CD4-positive, alpha-beta T cell treated with Interleukin-17A for 1 hour (primary cell): ENCODE measurements around the gene NRXN3.
A peak's percentile ranks its signal among the peaks of the same experiment; 100 is the strongest.
"Not testable (repeated sequence)": the region's sequence is repeated elsewhere in the genome, so short reads cannot be mapped to it uniquely, and the experiment has no call there.

ENCODE experiments used
- DNase-seq: peaks from one replicate; pipeline ENCODE4 v3.0.0-alpha.2; 2020

NRXN3 gene

DNA sequence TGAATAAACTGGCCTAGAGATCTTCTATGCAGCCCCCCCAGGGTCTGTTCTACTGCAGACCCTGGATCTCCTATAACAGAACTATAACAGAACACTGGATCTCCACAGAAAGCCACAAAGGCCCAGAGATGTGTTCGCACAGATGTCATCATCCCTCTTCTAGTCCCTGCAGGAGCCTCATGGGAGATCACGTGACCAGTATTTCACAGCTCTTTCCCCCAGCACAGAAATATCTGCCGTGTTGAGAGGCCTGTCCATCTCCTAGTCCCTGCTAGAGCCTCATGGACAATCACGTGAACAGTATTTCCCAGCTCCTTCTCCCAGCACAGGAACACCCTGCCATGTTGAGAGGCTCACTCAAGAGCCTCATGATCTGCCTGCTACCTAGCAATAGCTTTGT lies 331.7 kb downstream of the NRXN3 start:
- no peak for DNase-seq

- no peak for DNase-seq
Measured at GRCh38 chr14:78508023-78508422, 337.9 kb downstream of the NRXN3 start.

GRCh38 chr14:78509516-78509915 lies 339.3 kb downstream of the NRXN3 start:
- no peak for DNase-seq

DNA sequence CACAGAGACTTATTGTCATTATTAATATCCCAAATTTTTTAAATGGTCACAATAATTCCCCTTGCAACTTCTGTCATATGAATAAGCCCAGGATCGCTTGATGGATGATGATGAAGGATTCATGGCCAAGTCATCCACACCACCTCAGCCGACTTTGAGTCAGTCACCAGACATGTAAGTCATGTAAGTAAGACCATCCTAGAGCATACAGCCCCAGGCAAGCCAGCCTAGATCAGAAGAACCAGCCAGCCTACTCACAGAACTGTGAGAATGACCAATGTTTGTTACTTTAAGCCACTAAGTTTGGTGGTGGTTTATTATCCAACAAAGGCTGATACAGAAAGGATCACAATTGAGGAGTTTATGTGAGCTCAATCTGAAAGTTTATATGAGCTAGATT lies 341.8 kb downstream of the NRXN3 start:
- DNase-seq: no peak

DNA sequence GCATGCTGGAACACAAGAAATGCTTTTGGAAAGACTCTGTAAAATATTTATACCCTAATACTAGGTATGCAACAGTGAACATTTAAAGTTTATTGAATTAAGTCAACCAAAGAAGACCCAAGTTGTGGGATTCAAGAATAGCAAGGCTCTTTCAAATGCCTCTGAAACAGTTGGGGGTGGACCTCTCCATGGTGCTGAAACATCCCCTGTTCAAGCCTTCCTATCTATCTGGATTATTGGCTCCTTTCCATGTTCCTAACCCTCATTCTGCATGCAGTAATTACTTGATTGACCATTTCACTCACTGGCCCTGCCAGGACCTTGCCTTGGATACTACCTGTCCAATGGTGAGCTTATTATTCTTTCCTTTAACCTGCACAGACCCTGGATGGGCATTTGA lies 349.7 kb downstream of the NRXN3 start:
- DNase-seq: no peak

- no peak for DNase-seq
Measured at GRCh38 chr14:78524196-78524595, 354.0 kb downstream of the NRXN3 start.

DNA sequence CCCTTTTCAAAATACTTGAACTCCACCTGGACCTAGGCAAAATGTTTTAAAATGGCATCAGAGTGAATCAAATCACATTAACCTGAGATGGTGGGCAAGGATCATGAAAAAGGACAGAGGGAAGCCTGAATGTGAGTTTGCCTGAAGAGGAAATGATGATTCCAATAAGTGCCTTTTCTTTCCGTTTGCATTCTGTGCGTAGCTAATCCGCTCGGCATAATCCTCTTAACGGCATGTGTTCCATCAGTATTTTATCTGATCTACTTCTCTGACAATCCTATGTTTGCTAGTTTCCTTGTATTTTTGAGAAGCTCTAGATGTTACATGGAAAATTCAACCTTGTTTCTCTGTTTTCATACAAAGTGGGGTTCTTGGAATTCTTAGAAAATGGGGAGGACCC lies 354.6 kb downstream of the NRXN3 start:
- no peak for DNase-seq

GRCh38 chr14:78530078-78530477 lies 359.9 kb downstream of the NRXN3 start:
- DNase-seq: no peak

GRCh38 chr14:78534141-78534540 lies 364.0 kb downstream of the NRXN3 start:
- DNase-seq: no peak

- DNase-seq: no peak
Measured at GRCh38 chr14:78535041-78535440, 364.9 kb downstream of the NRXN3 start.

GRCh38 chr14:78541788-78542187 lies 371.6 kb downstream of the NRXN3 start:
- DNase-seq: not testable (repeated sequence)

- DNase-seq: no peak
Measured at GRCh38 chr14:78543433-78543832, 373.3 kb downstream of the NRXN3 start.

DNA sequence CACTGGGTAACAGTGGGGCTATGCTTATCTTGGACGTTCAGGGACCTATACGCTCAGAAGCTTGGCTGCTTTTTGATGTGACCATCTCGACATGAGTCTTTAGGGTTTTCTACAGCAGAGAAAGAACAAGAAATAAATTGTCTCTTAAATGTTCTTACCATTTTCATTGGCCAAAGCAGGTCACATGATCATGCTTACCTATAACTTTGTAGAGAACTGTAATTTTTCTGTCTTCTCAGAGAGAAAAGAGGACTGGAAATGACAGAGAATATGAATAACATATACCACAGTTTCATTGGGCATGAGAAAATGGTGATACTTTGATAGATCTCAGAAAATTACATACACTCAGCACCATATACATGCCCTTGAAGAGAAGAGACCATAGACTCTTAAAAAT lies 390.9 kb downstream of the NRXN3 start:
- no peak for DNase-seq

DNA sequence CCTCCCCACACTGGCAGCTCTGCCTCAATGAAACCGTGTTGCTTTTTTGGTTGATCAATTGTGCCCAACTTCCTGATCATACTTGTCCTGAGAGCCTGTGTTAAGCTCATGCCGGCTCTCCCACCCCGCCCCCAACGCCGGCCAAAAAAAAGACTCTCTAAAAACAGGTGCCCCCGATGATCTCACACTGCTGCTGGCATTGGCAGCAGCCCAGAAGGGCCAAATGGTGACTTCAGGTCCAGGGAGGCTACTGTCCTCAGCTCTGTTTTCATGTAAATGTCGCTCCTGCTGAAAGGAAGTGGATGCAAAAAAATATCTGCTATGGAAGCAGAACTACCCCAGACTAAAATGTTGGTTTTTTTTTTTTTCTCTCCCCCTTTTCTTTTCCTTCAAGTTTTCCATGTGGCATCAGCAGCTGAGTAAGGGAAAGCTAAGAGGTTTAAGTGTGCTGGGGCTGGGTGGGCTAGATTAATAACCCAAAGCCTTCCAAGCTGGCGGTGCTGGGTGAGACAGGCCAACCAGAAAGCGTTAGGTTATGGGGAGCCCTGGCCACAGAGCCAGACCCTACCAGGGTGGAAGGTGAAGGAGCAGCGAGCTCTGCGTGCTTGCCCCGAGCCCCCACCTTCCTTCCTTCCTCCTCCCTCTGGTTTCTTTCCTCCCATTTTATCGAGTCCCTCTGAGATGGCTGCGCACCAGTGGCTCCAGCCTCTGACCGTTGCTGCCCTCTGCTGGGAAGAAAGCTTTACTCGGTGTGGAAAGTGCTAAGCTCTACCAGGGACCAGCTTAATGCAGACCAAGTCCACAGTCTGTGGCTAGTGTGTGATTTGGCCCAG lies 396.1 kb downstream of the NRXN3 start:
- peak; percentile 39 for DNase-seq

DNA sequence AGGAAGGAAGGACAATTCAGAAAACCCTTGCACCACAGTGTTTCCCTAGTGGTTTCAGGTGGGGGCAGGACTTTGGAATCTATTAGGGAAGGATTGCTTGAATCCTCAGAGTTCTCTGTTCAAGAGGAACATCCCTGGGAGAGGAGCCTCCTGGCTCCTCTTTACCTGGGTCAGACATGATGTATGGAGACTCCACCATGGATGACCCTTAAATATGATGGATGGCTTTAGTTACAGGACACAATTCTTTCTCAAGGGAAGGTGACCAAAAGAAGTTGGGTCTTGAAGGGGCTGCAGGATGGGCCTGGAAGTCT lies 396.6 kb downstream of the NRXN3 start:
- DNase-seq: no peak

DNA sequence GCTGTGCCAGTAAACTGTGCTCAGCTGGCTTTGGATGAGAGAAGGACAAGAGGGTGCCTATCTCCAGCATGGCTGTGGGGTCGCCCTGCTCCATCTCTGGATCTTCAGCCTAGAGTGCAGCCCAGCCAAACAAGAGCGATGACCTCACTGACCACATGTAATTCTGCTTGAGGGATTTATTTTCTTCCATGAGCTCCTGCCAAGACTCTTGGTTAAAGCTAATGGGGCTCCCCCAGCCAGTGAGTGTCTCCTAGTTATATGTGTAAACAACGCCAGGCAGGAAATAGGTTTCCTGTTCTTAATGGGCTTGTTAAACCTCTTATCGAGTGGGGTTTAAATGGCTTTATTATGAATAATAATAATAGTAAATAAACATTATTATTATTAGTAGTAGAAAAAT lies 397.2 kb downstream of the NRXN3 start:
- DNase-seq: no peak

DNA sequence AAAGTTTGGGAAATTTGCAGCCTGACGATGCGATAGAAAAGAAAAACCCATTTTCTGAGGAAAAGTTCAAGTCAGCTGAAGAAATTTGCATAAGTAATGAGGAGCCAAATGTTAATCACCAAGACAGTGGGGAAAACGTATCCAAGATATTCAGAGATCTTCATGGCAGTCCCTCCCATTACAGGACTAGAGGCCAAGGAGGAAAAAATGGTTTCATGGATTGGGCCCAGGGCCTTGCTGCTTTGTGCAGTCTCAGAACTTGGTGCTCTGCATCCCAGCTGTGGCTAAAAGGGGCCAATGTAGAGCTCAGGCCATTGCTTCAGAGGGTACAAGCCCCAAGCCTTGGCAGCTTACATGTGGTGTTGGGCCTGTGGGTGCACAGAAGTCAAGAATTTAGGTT lies 403.6 kb downstream of the NRXN3 start:
- DNase-seq: not testable (repeated sequence)

DNA sequence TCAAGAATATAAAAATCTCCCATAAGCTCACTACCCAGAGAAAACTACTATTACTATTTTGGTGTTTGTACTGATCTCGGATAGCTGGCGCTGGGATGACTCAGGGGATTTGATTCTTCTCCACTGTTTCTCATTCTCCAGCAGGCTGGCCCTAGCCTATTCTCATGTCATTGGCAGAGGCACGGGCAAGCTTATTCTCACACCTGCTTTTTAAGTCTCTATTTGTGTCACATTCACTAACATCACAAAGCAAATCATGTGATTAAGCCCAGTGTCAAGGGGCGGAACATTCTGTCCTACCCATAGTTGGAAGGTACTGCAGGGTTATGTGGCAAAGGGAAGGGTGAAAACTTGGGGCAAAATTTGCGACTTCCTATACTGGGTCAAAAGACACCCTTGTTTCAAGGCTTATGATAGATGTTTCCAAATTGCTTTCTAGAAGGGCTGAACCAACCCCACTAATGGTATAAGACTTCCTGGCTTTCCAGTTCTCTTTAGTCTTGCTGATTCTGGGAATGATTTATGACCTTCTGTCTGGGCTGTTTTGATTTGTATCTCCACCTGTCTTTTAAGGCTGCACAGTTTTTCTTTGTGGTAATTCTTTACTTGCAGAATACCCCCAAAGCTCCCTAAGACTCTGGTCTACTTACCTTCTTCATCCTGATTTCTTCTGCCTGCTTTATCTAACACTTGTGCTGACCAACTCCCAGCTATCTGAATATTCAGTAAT lies 406.4 kb downstream of the NRXN3 start:
- no peak for DNase-seq

DNA sequence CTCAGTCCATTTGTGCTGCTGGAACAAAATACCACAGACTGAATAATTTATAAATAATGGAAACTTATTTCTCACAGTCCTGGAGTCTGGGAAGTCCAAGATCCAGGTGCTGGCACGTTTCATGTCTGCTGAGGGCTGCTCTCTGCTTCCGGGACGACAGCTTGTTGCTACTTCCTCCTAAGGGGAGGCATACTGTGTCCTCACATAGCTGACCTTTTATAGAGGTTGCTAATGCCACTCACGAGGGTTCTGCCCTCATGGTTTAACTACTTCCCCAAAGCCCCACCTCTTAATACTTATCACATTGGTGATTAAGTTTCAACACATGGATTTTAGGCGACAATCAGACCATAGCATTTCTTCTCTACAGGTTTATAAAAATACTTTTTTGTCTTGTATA lies 411.1 kb downstream of the NRXN3 start:
- no peak for DNase-seq

DNA sequence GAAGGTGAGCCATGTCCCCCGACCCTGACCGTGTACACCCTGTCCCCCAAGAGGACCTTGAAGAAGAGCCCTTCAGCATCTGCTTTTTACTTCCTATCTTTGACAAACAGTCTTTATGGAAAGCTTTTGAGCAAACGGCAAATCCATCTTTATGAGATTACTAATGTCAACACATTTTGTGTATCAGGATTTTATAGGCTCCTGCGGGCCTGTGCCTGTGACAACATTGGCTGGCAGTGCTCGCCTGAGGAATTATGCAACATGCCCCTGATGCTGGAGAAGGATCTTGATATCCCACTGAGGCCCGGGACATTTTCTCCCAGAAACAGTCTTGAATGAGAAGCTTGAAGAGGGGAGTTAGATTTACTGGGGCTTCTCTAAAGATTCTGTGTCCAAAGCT lies 416.5 kb downstream of the NRXN3 start:
- DNase-seq: no peak

GRCh38 chr14:78588906-78589305 lies 418.7 kb downstream of the NRXN3 start:
- no peak for DNase-seq

DNA sequence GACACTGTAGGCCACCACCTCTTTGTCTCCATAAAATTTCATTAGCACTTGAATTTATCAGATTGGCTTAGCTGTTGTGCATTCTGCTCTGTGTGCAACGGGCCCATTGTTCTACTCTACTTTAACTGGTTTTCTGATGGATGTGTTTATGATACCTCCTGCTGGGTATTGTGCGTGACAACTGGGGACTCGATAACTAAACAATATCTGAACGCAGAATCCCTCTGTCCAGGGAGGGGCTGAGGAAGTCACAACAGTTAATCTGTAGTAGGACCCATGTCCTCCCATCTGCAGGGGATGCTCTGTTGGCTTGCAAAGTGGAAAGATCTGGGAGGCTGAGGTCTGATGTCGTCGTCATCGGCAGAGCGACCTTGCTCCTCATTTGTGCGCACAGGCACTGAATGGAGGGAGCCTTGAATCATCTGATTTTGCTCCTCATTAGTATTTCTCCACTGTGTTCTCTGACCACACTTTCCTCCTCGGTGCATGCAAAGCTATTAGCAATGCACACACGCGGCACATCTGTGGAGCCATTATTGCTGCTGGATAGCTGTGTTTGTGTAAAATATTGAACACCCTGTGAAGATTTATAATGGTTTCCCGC lies 422.5 kb downstream of the NRXN3 start:
- DNase-seq: no peak

- DNase-seq: no peak
Measured at GRCh38 chr14:78593949-78594348, 423.8 kb downstream of the NRXN3 start.

GRCh38 chr14:78595797-78596196 lies 425.6 kb downstream of the NRXN3 start:
- no peak for DNase-seq
